Inflammatory macrophage treated with lipopolysaccharide for 4 hours (primary cell): ENCODE data around the gene LBHD1.
"Not testable (repeated sequence)": the region's sequence is repeated elsewhere in the genome, so short reads cannot be mapped to it uniquely, and the experiment has no call there.

Experiments
- DNase-seq: peaks from one replicate; pipeline ENCODE4 v3.0.0-alpha.2; 2020

The LBHD1 gene

GRCh38 chr11:62656796-62657429 is 15.2 kb downstream of the LBHD1 start:
- no peak for DNase-seq

GRCh38 chr11:62654297-62654696 is 17.8 kb downstream of the LBHD1 start:
- no peak for DNase-seq

GRCh38 chr11:62652161-62653006 is 19.7 kb downstream of the LBHD1 start:
- no peak for DNase-seq

- not testable (repeated sequence) for DNase-seq
Observed at GRCh38 chr11:62650283-62650682, 21.8 kb downstream of the LBHD1 start.

GRCh38 chr11:62649486-62649885 is 22.6 kb downstream of the LBHD1 start:
- DNase-seq: no peak

DNA sequence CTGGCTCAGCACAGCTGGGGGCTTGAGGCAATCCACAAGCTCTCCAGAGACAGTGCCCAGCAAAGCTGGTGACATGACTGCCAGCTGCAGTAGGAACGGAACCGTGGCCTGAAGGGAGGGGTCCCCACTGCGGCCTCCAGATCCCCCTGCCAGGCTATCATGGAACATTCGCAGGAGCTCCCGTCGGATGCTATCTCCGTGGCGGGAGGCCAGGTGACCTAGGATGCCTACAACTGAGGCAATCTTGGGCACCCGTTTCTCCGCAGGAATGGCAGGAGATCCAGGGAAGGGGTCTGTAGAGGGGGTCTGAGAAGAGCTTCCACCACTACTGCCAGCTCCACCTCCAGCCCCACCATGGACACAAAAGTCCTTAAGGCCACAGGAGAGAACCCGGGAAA is 23.1 kb downstream of the LBHD1 start:
- no peak for DNase-seq

DNA sequence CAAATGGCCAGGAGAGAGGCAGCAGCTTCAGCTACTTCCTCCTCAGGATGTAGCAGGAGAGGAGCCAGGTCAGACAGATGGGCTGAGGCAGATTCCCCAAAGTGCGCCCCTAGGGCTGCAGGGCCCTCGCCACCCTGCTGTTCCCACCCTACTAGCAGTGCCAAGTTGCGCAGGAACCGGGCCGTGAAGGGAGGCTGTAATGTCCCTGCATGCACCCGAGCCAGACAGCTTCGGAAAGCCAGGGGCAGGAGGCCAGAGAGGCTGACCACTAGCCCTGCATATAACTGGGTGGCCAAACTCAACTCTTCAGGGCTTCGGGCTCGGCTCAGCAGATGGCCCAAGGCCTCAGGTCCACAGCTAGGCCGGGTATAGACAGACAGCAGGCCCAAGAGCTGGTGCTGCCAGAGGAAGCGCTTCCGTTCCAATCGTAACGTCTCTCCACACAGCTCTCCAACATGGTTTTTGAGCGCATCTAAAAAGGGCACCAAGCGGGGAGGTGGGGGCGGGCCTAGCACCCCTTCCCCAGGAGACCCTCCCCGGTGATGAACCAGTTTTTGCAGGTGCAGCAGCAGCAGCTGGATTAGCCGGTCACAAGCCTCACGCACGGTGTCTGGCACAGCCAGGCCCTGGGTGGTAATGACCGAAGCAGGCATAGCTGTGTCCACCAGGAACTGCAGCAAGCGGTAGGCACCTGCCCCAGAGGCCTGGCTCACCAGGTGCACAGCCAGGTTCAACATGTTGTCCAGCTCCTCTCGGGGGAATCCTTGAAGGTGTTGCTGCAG is 23.7 kb downstream of the LBHD1 start:
- no peak for DNase-seq

- no peak for DNase-seq
Observed at GRCh38 chr11:62647609-62648005, 24.5 kb downstream of the LBHD1 start.

DNA sequence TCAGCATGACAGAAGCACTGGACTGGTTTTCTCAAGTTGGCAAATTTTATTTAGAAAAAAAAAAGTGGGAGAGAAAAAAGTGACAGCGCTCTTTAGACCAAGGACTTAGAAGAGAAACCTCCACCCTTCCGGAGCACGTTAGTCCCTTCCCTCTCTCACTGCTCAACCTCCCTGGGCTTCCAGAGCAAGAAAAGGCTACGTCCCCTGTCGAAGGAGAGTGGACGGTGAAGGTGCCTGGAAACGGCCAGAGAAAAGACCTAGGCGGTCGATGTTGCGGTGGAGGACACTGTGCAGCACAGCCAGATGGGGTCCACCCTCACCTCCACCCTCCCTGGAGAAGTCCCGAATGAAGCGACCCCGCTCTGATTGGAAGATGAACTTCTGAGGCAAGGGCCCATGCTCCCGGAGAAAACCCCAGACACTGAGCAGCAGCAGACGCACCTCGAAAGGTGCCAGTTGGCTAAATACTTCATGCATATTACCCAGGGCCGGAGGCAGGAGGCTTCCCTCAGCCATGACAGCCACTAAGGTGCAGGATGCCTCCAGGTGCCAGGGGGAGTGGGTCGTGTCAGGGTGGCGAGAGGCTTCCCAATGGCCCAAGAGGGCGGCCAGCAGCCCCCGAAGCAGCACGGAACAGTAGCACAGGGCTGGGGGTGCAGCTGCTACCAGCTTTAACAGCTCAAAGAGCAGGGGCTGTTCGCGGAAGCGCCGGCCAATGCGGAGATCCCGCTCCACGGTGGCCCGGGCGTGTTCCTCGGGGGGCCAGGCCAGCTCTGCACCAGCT is 25.1 kb downstream of the LBHD1 start:
- DNase-seq: no peak

DNA sequence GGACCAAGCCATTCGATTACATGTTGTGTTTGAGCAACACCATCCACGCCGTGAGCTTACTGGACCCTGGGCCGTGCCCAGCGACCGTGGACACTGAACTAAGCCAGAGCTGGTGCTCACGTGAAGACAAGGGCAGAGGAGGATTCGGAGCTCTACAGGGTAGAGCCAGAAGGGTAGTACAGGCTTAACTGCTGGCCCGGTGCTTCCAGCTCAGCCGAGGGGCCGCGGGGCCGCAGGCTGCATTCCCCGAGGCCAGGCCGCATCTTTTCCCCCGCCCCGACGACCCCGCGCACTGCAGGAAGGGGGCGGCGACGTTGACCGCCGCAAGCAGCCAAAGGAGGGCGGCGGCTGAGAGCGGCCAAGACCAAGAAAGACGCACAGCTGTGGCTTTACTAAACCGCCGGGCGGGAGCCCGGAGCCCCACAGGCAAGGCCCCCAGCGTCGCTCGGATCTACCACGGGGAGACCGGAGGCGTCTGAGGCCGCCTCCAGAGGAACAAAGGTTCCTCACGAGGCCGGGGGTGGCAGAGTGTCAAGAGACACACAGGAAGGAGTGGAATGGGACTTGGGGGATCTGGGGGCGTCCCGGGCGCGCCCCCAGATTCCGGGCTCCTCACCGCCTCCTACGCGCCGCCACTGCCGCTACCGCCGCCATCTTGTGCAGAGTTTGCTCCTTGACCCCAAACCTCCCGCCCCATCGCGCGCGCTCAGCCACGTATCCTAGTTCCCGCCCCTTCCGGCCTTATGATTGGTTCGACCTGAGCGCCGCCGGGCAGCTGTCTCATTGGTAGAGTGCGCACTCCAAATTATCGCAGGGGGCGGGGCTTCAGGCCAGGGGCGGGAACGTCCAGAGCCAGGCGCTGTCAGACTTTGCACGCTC is 25.9 kb downstream of the LBHD1 start, which contains the start of gene GANAB:
TSS of gene GANAB (minus strand) at position 668 of the 879 bp plus-strand sequence. CDS start at position 654, 14 bp downstream.
- peak; percentile 99 for DNase-seq

DNA sequence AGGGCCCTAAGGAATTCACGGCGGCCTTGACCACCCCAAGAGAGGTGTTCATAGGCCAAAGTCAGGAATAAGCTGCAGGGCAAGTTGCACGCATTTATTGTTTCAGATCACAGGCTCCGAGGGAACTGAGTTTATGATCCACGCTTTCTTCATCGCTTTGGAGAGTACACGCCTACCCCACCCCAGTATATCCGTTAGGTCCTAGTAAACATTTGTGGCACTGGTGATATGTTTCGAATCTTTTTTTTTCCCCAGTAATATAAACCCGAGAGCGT is 26.5 kb downstream of the LBHD1 start:
- no peak for DNase-seq

GRCh38 chr11:62644220-62644619 is 27.8 kb downstream of the LBHD1 start:
- DNase-seq: no peak

DNA sequence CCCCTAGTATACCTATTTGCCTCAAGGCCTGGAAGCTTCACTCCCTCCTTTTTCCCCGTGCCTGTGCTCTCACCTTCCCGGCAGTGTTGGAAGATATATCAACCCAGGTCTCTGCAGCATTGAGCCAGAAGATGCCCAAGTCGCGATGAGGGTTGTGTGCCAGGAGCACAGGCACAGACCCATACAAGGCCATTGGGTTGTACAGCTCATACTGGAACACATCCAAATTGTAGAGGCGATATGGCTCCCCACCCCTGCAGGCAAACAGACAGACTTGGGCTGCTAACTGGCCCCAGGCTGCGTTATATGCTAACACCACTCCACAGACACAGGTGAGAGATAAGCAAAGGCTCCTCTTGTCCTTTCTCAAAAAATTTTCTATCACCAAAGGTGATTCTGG is 39.6 kb downstream of the LBHD1 start:
- no peak for DNase-seq

GRCh38 chr11:62627713-62628112 is 44.4 kb downstream of the LBHD1 start:
- DNase-seq: no peak

GRCh38 chr11:62622476-62623089 is 49.5 kb downstream of the LBHD1 start:
- no peak for DNase-seq

DNA sequence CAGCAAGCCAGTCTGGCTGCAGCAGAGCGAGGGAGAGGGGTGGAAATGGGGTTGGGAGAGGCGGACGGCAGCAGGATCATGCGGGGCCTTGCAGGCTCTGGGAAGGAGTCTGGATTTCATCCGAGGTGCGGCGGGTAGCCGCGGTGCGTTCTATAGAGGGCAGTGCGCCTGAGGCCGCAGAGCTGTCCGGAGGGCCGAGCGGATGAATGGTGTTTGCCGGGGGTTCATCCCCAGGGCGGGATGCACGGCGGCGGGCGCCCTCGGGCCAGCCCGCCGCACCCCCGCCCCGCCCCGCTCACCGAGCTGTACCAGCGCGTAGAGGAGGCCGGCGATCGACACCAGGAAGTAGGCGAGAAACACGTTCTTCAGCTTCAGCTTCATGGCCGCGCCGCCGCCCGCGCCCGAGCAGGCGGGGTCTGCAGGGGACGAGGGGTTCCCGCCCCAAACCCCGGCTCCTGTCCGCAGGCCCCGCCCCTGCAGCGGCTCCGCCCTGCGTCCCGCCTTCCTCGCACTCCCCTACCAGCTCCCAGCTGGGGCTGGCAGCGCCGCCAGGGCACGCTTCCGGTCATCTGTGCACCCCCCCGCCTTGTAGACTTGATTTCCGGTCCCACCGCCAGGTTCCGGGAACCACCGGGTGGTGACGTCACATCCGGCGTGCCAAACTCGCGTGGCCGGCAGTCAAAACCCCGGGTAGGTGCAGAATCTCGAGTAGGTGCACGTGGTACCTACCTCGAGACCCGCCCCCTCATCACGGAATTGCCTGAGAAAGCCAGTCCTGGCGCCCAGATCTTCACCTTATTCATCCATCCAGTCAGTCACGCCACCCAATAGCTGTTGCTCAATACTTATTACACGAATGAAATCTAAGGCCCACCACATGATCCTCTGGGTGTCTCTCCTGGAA is 50.2 kb downstream of the LBHD1 start, which contains the start of gene B3GAT3:
TSS of gene B3GAT3 (minus strand) at position 420 of the 904 bp plus-strand sequence. CDS start at position 381, 39 bp downstream.
- peak; percentile 99 for DNase-seq

GRCh38 chr11:62621027-62621566 is 51.0 kb downstream of the LBHD1 start:
- DNase-seq: no peak

GRCh38 chr11:62616957-62617356 is 55.1 kb downstream of the LBHD1 start:
- DNase-seq: not testable (repeated sequence)

GRCh38 chr11:62615521-62615920 is 56.5 kb downstream of the LBHD1 start:
- DNase-seq: no peak

- no peak for DNase-seq
Observed at GRCh38 chr11:62614275-62614674, 57.8 kb downstream of the LBHD1 start.
